ENCODE data around the gene OLIG2.

OLIG2 gene

GRCh38 chr21:33025489-33026442, at the start of gene OLIG2:
Gene OLIG2, plus strand, starts transcription at chr21:33025935. Its CDS starts 928 bp downstream, at chr21:33026863.
- DNase-seq: no peak

GRCh38 chr21:32976791-32977190, 48.9 kb upstream of the OLIG2 start:
- DNase-seq: no peak

GRCh38 chr21:32977216-32977615, 48.5 kb upstream of the OLIG2 start:
- no peak for DNase-seq

- DNase-seq: no peak
Observed at GRCh38 chr21:32978331-32979270, 47.1 kb upstream of the OLIG2 start.

- DNase-seq: no peak
Observed at GRCh38 chr21:32979598-32980268, 46.0 kb upstream of the OLIG2 start.

GRCh38 chr21:32981096-32981495, 44.6 kb upstream of the OLIG2 start:
- no peak for DNase-seq

GRCh38 chr21:32990666-32991065, 35.1 kb upstream of the OLIG2 start:
- DNase-seq: no peak

- no peak for DNase-seq
Observed at GRCh38 chr21:32991361-32991760, 34.4 kb upstream of the OLIG2 start.

- no peak for DNase-seq
Observed at GRCh38 chr21:32993894-32994293, 31.8 kb upstream of the OLIG2 start.

- DNase-seq: no peak
Observed at GRCh38 chr21:32994305-32994704, 31.4 kb upstream of the OLIG2 start.

- DNase-seq: no peak
Observed at GRCh38 chr21:33007747-33008146, 18.0 kb upstream of the OLIG2 start.

- no peak for DNase-seq
Observed at GRCh38 chr21:33008333-33009051, 17.2 kb upstream of the OLIG2 start.

GRCh38 chr21:33010931-33011330, 14.8 kb upstream of the OLIG2 start:
- DNase-seq: no peak

GRCh38 chr21:33011462-33011861, 14.3 kb upstream of the OLIG2 start:
- no peak for DNase-seq

GRCh38 chr21:33013626-33014025, 12.1 kb upstream of the OLIG2 start:
- no peak for DNase-seq

- no peak for DNase-seq
Observed at GRCh38 chr21:33014331-33014730, 11.4 kb upstream of the OLIG2 start.

- DNase-seq: no peak
Observed at GRCh38 chr21:33015096-33015495, 10.6 kb upstream of the OLIG2 start.

GRCh38 chr21:33015756-33016155, 10.0 kb upstream of the OLIG2 start:
- no peak for DNase-seq

GRCh38 chr21:33018707-33019465, 6.8 kb upstream of the OLIG2 start:
- no peak for DNase-seq

- DNase-seq: no peak
Observed at GRCh38 chr21:33019516-33019884, 6.2 kb upstream of the OLIG2 start.

- DNase-seq: no peak
Observed at GRCh38 chr21:33019885-33020557, 5.7 kb upstream of the OLIG2 start.

Measured in NCI-H1417 treated with DMSO at 0.1 percent for 48 hours (cell line).